ENCODE measurements around the gene SH2D3C. TPM values are rescaled to one million over a fixed set of nuclear protein-coding genes. Genes with fewer than 3 reads are reported as not detected.
A peak's percentile ranks its signal among the peaks of the same experiment; 100 is the strongest.

SH2D3C gene
- total and polyA plus RNA-seq, 8 donors = 1.4 to 7.1 (median 2.5) TPM

- TF ChIP-seq CTCF (IDR thresholded peaks at IDR 0.05) = no peak
- no peak for FAIRE-seq
- WGBS, 2 donors = 17 to 21% methylated on average over 33 of the region's 33 CpGs
- H3K27me3 ChIP-seq = no peaks in the 10 kb centered on the region
- peak overlapping the region in 2 of 4 donors; percentile 21 to 33 for H3K4me3 ChIP-seq
- H3K4me1 ChIP-seq = no peaks in the 10 kb centered on the region
- peak; percentile 26 to 79 (median 72) for ATAC-seq
- H3K36me3 ChIP-seq = no peaks in the 10 kb centered on the region
- H3K27ac ChIP-seq = peak overlapping the region in 1 of 4 donors; percentile 37
- intact Hi-C loops (cut with DNase I) = no loop called here
- no peaks in the 10 kb centered on the region for H3K9me3 ChIP-seq
- DNase-seq = peak in 4 of 6 donors; percentile 36 to 59 (median 46)
Measured at GRCh38 chr9:127742435-127743088, 35.9 kb downstream of the SH2D3C start.

DNA sequence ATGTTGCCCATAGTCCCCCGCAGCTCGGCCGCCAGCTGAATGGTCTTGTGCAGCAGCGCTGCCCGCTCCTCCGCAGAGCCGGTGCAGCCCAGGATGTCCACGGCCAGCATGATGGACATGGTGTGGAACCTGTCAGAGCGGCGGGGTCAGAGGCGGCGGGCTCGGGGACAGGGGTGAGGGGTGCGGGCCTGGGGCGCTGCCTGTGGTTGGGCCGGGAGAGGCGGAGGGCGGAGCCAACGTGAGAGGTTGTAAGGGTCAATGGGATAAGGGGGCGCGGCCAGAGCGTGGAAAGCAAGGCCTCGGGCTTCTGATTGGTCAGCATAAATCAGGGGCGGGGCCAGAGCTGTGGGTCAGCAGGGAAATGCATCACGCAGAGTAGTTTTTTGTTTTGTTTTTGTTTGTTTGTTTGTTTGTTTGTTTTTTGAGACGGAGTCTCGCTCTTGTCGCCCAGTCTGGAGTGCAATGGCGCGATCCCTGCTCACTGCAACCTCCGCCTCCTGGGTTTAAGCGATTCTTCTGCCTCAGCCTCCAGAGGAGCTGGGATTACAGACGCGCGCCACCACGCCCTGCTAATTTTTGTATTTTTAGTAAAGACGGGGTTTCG, 36.5 kb downstream of the SH2D3C start:
- 19 to 23% methylated on average over 38 of the region's 38 CpGs for WGBS, 2 donors
- intact Hi-C loops (cut with DNase I) = no loop called here
- H3K4me3 ChIP-seq = peak overlapping the region in 2 of 4 donors; percentile 21 to 33

GRCh38 chr9:127739614-127740330, 38.7 kb downstream of the SH2D3C start:
- WGBS, 2 donors = 73 to 87% methylated on average over 16 to 19 of the region's 19 CpGs
- no peak for FAIRE-seq
- peak in 1 of 6 donors; percentile 48 for DNase-seq
- intact Hi-C loops (cut with DNase I) = loop anchor here in 2 of 3 donors (5.0 to 10.0 kb wide), 3 partner anchors 128 to 245 kb away; no protein-coding TSS in a partner anchor
- no peak for ATAC-seq
- no peaks in the 10 kb centered on the region for H3K4me1 ChIP-seq
- H3K4me3 ChIP-seq = no peak overlapping the region
- no peaks in the 10 kb centered on the region for H3K27me3 ChIP-seq
- no peaks in the 10 kb centered on the region for H3K36me3 ChIP-seq
- H3K27ac ChIP-seq = no peak overlapping the region
- no peaks in the 10 kb centered on the region for H3K9me3 ChIP-seq
- TF ChIP-seq CTCF (IDR thresholded peaks at IDR 0.05) = no peak

More for the DNA sequence above, 36.5 kb downstream of the SH2D3C start:
- DNase-seq (peak; percentile 70 to 88 (median 80)), FAIRE-seq (no peak), ATAC-seq (peak; percentile 71 to 90 (median 84))
- Histone ChIP-seq H3K4me1 (no peaks in the 10 kb centered on the region), H3K9me3 (no peaks in the 10 kb centered on the region), H3K27ac (peak overlapping the region in 1 of 4 donors; percentile 37), H3K36me3 (no peaks in the 10 kb centered on the region), H3K27me3 (no peaks in the 10 kb centered on the region)
- TF ChIP-seq CTCF (IDR thresholded peaks at IDR 0.05) = no peak

DNA sequence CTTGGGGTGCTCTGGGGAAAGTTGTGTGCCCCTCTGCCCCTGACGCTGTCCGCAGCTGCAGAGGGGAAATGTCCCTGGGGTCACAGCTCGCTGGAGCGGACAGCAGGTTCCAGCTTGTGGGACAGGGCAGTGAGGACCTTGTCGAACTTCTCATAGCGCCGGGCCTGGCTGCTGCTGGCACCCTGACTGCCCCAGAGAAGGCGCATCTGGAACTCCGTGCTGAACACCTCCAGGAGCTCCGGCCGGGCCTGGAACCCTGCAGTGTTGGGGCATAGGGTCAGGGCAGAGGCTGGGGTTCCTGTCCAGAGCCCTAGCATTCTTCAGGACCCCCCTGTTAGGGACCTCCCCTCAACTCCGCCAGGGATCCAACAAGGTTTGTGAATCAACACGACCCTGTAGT, 39.8 kb downstream of the SH2D3C start:
- WGBS, 2 donors = 69 to 87% methylated on average over 13 of the region's 13 CpGs
- H3K4me1 ChIP-seq = peaks cover 0 to 6% (median 4%) of the 10 kb centered on the region in 3 donors
- DNase-seq (peak in 1 of 6 donors; percentile 62), ATAC-seq (no peak), FAIRE-seq (no peak)
- H3K27me3 ChIP-seq = no peaks in the 10 kb centered on the region
- H3K36me3 ChIP-seq = no peaks in the 10 kb centered on the region
- H3K27ac ChIP-seq = no peak overlapping the region
- no peak for TF ChIP-seq CTCF (IDR thresholded peaks at IDR 0.05)
- no peaks in the 10 kb centered on the region for H3K9me3 ChIP-seq
- H3K4me3 ChIP-seq = no peak overlapping the region
- intact Hi-C loops (cut with DNase I) = loop anchor here in 2 of 3 donors (5.0 to 10.0 kb wide), 3 partner anchors 129 to 244 kb away; no protein-coding TSS in a partner anchor

All from pancreas (tissue), 10 donors.